Fibroblast of villous mesenchyme (primary cell): ENCODE measurements around the gene SNX13. TPM values are rescaled to one million over a fixed set of nuclear protein-coding genes. Genes with fewer than 3 reads are reported as not detected.
"Not testable (repeated sequence)": the region's sequence is repeated elsewhere in the genome, so short reads cannot be mapped to it uniquely, and the experiment has no call there.

ENCODE experiments used
- DNase-seq: peaks from one replicate; pipeline ENCODE4 v3.0.0-alpha.2; 2010; ENCODE audit warnings: low read depth
- H3K4me3 ChIP-seq: 2 replicates; pipeline ENCODE4 v1.5.1; 2011; ENCODE audit warnings: low read depth, mild to moderate bottlenecking, low read length
- CTCF ChIP-seq: IDR thresholded peaks from 2 replicates; pipeline ENCODE4 v1.5.1; 2012; ENCODE audit warnings: low read depth, mild to moderate bottlenecking, low read length; ENCODE audit not compliant: insufficient read depth
- total RNA-seq: library from RNA; depleted of rRNA; stranded (reverse); fragments of >200 nt; gene quantifications from 2 replicates; pipeline ENCODE4 v1.2.3, GENCODE V29; 2012

The SNX13 gene
- total RNA-seq, 1 donor, result 51.8 TPM

GRCh38 chr7:17822547-17823173, 117.6 kb downstream of the SNX13 start:
- no peak for DNase-seq
- no peak for TF ChIP-seq CTCF
- H3K4me3 ChIP-seq, result no peak overlapping the region

- no peak for TF ChIP-seq CTCF
- no peak overlapping the region for H3K4me3 ChIP-seq
- no peak for DNase-seq
Measured at GRCh38 chr7:17816903-17817302, 123.4 kb downstream of the SNX13 start.

GRCh38 chr7:17815318-17815717, 125.0 kb downstream of the SNX13 start:
- DNase-seq, result peak; percentile 44
- H3K4me3 ChIP-seq, result no peak overlapping the region
- no peak for TF ChIP-seq CTCF

GRCh38 chr7:17814058-17814457, 126.2 kb downstream of the SNX13 start:
- no peak overlapping the region for H3K4me3 ChIP-seq
- TF ChIP-seq CTCF, result no peak
- DNase-seq, result no peak

GRCh38 chr7:17809215-17809614, 131.1 kb downstream of the SNX13 start:
- not testable (repeated sequence) for H3K4me3 ChIP-seq, DNase-seq

- no peak for TF ChIP-seq CTCF
Measured at GRCh38 chr7:17807242-17807641, 133.1 kb downstream of the SNX13 start.

GRCh38 chr7:17806631-17807030, 133.7 kb downstream of the SNX13 start:
- no peak for TF ChIP-seq CTCF
- DNase-seq, result no peak

More at GRCh38 chr7:17807242-17807641, 133.1 kb downstream of the SNX13 start:
- H3K4me3 ChIP-seq, result no peak overlapping the region
- no peak for DNase-seq

More at GRCh38 chr7:17806631-17807030, 133.7 kb downstream of the SNX13 start:
- no peak overlapping the region for H3K4me3 ChIP-seq
